KBM-7 (cell line): Measurements from ENCODE around the gene DUSP28.

Source experiments
- DNase-seq: peaks from one replicate; pipeline ENCODE4 v3.0.0-alpha.2; 2015
- in situ Hi-C: fragments of 300-500 bp; cut with MboI; formaldehyde crosslinking; loops from 2 replicates; pipeline ENCODE4 v1.14.3; 2020; ENCODE audit warnings: low sequenced_read_pairs, low pct_unique_long_range_greater_than_20kb, mixed read lengths

The DUSP28 gene

GRCh38 chr2:240569523-240569997 lies 9.4 kb downstream of the DUSP28 start:
- DNase-seq, result no peak
- in situ Hi-C loops, result no loop called here

GRCh38 chr2:240569998-240570530 lies 9.9 kb downstream of the DUSP28 start:
- no peak for DNase-seq
- in situ Hi-C loops, result no loop called here

GRCh38 chr2:240570531-240571313 lies 10.6 kb downstream of the DUSP28 start:
- in situ Hi-C loops, result no loop called here

GRCh38 chr2:240571314-240571973 lies 11.3 kb downstream of the DUSP28 start:
- DNase-seq, result no peak
- in situ Hi-C loops, result no loop called here

More at GRCh38 chr2:240570531-240571313, 10.6 kb downstream of the DUSP28 start:
- DNase-seq, result no peak

- DNase-seq, result no peak
Observed at GRCh38 chr2:240572141-240573031, 12.2 kb downstream of the DUSP28 start.

GRCh38 chr2:240573071-240573515 lies 12.9 kb downstream of the DUSP28 start:
- in situ Hi-C loops, result no loop called here
- DNase-seq, result no peak

More at GRCh38 chr2:240572141-240573031, 12.2 kb downstream of the DUSP28 start:
- in situ Hi-C loops, result no loop called here

- in situ Hi-C loops, result no loop called here
- DNase-seq, result no peak
Observed at GRCh38 chr2:240573516-240574385, 13.6 kb downstream of the DUSP28 start.

- no peak for DNase-seq
Observed at GRCh38 chr2:240574386-240575100, 14.4 kb downstream of the DUSP28 start.

GRCh38 chr2:240575101-240575965 lies 15.2 kb downstream of the DUSP28 start:
- no peak for DNase-seq
- in situ Hi-C loops, result no loop called here

More at GRCh38 chr2:240574386-240575100, 14.4 kb downstream of the DUSP28 start:
- in situ Hi-C loops, result no loop called here

GRCh38 chr2:240576036-240576435 lies 15.9 kb downstream of the DUSP28 start:
- in situ Hi-C loops, result no loop called here
- DNase-seq, result no peak

GRCh38 chr2:240576436-240577205 lies 16.5 kb downstream of the DUSP28 start:
- DNase-seq, result no peak
- in situ Hi-C loops, result no loop called here

- in situ Hi-C loops, result no loop called here
Observed at GRCh38 chr2:240577281-240578109, 17.3 kb downstream of the DUSP28 start.

GRCh38 chr2:240578110-240578450 lies 17.9 kb downstream of the DUSP28 start:
- DNase-seq, result no peak
- in situ Hi-C loops, result no loop called here

More at GRCh38 chr2:240577281-240578109, 17.3 kb downstream of the DUSP28 start:
- DNase-seq, result no peak

GRCh38 chr2:240578488-240578887 lies 18.3 kb downstream of the DUSP28 start:
- DNase-seq, result no peak

GRCh38 chr2:240579071-240579762 lies 19.1 kb downstream of the DUSP28 start:
- in situ Hi-C loops, result no loop called here
- DNase-seq, result no peak

More at GRCh38 chr2:240578488-240578887, 18.3 kb downstream of the DUSP28 start:
- in situ Hi-C loops, result no loop called here
